HG03460 (cell line): ENCODE measurements around the gene DTWD1.
"Not testable (repeated sequence)": the region's sequence is repeated elsewhere in the genome, so short reads cannot be mapped to it uniquely, and the experiment has no call there.

Source experiments
- ATAC-seq: cut with Tn5 transposase; IDR thresholded peaks from one replicate; pipeline ENCODE4 v1.9.1; 2021; ENCODE audit not compliant: unreplicated experiment

Gene DTWD1

DNA sequence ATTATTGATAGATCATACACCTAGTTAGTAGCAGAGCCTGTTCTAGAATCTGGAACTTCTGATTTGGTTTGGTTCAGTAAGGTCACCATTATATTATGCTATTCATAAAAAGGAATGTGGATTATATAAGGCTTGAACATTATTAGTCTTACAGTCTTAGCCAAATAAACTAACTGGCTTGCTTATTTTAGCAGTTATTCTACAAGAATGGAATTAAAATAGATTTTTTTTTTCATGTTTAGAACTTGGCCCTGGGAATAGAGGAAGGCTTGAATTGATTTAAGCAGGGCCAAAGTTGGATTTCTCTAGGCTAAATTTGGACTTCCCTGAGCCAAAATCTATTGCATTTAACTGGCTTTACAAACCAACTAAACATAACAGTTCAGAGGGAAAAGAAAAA lies 24.4 kb downstream of the DTWD1 start:
- no peak for ATAC-seq

GRCh38 chr15:49645941-49646340 lies 25.1 kb downstream of the DTWD1 start:
- no peak for ATAC-seq

DNA sequence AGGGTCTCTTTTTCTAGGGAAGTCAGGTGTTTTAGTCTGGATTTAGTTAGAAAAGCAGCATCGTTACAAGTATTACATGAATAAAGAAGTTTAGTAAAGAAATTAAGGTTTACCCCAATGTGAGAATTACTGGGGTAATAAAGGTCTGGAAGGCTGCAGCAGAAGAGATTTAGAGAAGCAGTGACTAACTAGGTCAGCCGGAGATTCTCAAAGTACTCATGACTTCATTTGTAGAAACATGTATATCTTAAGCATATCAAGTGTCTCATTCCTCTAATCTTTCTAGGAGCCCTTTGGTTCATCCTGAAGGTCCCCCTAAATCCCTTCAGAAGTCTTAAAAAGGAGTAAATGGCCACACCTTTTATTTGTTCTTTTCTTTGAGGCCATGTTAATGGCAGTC lies 26.0 kb downstream of the DTWD1 start:
- no peak for ATAC-seq

GRCh38 chr15:49649987-49650386 lies 29.1 kb downstream of the DTWD1 start:
- no peak for ATAC-seq

DNA sequence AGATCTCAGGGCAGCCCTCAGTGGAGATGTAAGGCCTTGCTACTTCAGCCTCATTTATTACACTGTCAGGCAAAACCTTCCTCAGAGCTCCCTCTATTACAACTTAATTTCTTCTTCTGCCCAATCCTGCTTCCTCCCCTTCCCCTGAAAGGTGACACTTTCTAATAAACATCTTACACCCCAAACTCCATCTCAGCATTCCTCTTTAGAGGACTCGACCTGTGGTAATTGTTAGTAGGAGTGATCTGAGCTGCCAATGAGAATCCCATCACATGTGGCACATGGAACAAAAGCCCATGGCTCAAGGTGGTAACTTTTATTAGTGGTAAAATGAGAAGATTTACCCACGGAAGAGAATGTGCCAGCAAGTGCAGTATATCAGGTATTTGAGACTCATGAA lies 29.8 kb downstream of the DTWD1 start:
- no peak for ATAC-seq

DNA sequence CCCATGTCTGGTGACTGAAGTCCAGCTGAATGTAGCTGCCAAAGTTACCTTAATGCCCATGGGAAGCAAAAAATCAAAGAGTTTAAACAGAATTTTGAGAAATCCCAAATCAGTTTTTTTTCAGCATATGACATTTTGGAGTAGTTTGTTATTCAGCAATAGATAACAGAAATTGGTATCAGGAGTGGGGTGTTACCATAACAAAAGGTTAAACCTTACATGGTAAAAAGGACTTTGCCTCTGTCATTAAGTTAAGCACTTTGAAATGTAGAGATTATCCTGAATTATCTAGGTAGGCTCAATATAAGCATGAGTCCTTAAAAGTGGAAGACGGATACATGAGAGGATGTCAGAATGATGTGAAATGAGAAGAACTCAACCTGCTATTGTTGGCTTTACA lies 32.1 kb downstream of the DTWD1 start:
- ATAC-seq: no peak

DNA sequence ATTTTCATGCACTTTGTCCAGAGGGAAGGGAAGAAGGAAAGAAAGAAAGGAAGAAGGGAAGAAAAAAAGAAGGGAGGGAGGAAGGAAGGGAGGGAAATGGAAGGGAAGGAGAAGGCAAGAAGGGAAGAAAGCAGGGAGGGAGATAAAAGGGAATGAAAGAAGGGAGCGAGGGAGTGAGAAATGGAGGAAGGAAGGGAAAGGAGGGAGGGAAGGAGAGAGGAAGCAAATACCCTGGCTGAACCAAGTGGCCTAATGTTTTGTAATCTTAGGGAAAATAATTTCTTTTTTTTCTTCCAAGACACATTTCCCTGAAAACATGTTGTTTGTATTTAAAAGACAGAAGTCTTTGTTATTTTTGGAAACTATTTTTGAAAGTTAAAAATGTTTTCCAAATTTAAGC lies 35.9 kb downstream of the DTWD1 start:
- ATAC-seq: no peak

DNA sequence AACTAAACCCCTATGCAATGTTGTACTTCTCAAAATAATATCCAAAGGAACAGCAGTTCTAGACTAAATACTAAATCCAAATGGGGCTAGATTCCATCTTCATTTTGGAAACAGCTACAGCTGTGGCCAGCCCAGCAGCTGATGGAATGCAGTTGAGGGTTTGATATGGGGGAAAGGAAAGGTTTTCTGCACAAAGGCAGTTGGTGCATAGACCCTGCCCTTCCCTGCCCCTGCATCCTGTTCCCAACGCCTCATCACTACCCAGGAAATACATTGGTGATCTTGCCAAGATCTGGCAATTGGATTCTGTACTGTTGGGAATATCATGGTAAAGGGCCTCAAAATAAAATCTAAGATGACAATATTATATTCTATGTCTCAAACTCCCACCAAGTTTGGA lies 43.9 kb downstream of the DTWD1 start:
- ATAC-seq: no peak

- not testable (repeated sequence) for ATAC-seq
Measured at GRCh38 chr15:49666486-49666885, 45.6 kb downstream of the DTWD1 start.

- no peak for ATAC-seq
Measured at GRCh38 chr15:49669288-49669687, 48.4 kb downstream of the DTWD1 start.

GRCh38 chr15:49673861-49674260 lies 53.0 kb downstream of the DTWD1 start:
- ATAC-seq: no peak

- ATAC-seq: no peak
Measured at GRCh38 chr15:49674370-49674769, 53.5 kb downstream of the DTWD1 start.

DNA sequence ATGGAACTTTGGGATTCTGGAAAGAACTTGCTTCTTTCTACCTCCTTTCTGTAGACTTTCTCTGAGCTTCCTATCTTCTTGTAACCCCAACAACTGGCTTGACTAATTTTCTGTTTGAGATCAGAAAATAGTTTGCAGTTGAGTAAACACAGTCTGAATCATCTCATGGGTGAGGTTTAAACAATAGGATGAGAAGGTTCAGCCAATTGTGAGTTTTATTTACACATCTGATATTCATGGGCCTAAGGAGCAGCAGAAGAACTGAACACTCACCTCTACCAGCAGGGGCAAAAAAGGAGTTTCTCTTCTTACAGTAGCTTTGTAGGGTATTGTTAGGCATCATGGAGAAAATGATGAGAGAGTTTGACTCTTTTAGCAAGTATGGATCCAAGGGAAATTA lies 54.2 kb downstream of the DTWD1 start:
- no peak for ATAC-seq

- no peak for ATAC-seq
Measured at GRCh38 chr15:49678655-49679054, 57.8 kb downstream of the DTWD1 start.

DNA sequence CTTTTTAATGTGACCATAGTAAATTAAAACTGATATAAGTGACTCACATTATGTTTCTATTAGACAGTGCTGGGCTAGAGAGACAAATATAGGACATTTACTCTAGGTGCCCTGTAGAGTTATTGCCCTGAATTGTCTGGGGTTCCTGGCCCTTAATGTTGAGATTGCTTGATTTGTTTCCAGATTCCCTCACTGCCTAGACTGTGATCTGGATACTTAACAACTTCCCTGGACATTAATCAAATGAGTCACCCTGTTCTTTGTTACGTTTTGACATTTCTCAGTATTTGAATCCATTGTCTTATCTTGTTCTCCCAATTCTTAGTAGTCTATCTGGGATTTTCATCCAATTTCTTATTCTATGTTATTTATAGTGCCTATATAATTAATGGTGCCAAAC lies 65.8 kb downstream of the DTWD1 start:
- ATAC-seq: no peak

GRCh38 chr15:49688135-49688790 lies 67.4 kb downstream of the DTWD1 start:
- no peak for ATAC-seq

DNA sequence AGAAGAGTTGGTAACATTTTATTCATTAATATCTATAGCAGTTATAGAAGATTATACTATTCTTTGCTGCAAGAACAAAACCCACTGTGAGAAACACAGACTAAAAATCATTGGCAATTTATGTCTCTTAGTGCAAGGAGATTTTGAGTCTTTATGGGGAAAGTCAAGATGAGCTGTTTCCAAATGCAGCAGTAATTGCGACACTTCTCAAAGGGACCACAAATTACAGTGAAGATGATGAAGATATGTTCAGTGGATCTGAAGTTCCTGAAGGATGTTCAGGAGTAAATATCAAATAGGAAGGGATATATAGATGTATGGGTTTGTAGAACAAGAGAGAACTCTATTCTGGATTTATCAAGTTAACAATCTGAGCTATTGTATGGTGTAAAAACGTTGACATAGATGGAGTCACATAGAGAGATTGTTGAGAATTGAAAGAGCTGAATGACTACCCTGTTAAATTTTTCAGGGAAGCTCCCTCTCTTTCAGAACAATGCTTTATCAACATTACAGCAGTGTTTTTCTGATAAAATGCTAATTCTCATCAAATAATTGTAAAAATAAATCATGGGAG lies 71.8 kb downstream of the DTWD1 start:
- ATAC-seq: no peak

GRCh38 chr15:49693498-49693897 lies 72.7 kb downstream of the DTWD1 start:
- ATAC-seq: no peak

GRCh38 chr15:49696433-49696832 lies 75.6 kb downstream of the DTWD1 start:
- no peak for ATAC-seq

DNA sequence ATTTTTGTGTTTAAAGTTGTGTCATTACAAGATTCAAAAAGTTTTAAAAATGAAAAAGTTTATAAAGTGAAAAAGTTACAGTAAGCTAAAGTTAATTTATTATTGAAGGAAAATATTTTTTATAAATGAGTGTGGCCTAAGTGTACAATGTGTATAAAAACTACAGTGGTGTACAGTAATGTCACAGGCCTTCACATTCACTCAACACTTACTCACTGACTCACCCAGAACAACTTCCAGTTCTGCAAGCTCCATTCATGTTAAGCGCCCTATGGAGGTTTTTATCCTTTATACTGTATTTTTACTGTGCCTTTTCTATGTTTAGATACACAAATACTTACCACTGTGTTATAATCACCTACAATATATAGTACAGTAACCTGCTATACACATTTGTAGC lies 76.3 kb downstream of the DTWD1 start:
- no peak for ATAC-seq

- ATAC-seq: not testable (repeated sequence)
Measured at GRCh38 chr15:49702982-49703381, 82.1 kb downstream of the DTWD1 start.
